Measurements from ENCODE around the gene SPATA17.
A peak's percentile ranks its signal among the peaks of the same experiment; 100 is the strongest.

Gene SPATA17

DNA sequence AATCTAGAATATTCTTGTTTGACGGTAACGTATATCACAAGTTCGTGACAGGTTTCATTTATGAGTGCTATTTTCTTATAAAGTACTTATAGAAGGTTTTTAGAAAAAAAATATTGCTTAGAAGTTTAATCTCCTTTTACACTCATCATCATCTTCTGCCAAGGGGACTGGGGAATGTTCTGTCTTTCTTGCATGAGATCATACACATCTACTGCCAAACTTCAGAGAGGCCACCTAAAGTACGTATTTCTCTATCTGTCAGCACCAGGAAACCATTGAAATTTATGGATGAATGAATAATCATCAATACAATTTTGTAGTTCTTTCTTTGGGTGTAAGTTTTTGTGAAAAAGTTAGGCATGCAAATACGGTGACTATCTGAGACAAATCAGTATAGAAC is 245.8 kb downstream of the SPATA17 start:
- TF ChIP-seq, protein P1, sequence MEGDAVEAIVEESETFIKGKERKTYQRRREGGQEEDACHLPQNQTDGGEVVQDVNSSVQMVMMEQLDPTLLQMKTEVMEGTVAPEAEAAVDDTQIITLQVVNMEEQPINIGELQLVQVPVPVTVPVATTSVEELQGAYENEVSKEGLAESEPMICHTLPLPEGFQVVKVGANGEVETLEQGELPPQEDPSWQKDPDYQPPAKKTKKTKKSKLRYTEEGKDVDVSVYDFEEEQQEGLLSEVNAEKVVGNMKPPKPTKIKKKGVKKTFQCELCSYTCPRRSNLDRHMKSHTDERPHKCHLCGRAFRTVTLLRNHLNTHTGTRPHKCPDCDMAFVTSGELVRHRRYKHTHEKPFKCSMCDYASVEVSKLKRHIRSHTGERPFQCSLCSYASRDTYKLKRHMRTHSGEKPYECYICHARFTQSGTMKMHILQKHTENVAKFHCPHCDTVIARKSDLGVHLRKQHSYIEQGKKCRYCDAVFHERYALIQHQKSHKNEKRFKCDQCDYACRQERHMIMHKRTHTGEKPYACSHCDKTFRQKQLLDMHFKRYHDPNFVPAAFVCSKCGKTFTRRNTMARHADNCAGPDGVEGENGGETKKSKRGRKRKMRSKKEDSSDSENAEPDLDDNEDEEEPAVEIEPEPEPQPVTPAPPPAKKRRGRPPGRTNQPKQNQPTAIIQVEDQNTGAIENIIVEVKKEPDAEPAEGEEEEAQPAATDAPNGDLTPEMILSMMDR (IDR thresholded peaks at IDR 0.05; ENCODE audit: low read depth, low read length), result no peak
- peaks cover 10% of the 10 kb centered on the region for H3K9me3 ChIP-seq (ENCODE audit: severe bottlenecking)
- no peaks in the 10 kb centered on the region for H3K27me3 ChIP-seq (ENCODE audit: insufficient read depth, low read depth, severe bottlenecking)
- H3K27ac ChIP-seq, result no peak overlapping the region
- H3K36me3 ChIP-seq, result no peaks in the 10 kb centered on the region
- no peak overlapping the region for H3K4me3 ChIP-seq (ENCODE audit: low read depth, low read length)
- DNase-seq, result no peak

DNA sequence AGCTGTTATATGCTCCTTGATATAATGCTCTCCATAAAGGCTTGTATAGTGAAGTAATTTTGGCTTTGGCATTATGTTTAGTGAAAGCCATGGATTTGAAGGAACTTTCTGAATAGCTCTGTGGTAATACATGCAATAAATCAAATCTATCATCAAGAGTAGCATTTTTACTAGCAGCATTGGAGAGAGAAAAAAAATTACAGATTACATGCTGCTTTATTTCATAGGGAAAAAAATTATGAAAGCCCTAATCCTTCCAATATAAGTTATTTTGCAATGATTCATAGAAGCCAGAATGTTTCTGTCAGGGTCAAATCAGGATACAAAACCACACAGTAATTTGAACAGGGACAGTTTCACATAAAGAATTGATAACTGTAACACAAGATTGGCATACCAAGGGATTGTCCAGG is 250.0 kb downstream of the SPATA17 start:
- H3K27ac ChIP-seq, result no peak overlapping the region
- DNase-seq, result no peak
- H3K4me3 ChIP-seq (ENCODE audit: low read depth, low read length), result no peak overlapping the region
- H3K27me3 ChIP-seq (ENCODE audit: insufficient read depth, low read depth, severe bottlenecking), result no peaks in the 10 kb centered on the region
- H3K36me3 ChIP-seq, result no peaks in the 10 kb centered on the region
- H3K9me3 ChIP-seq (ENCODE audit: severe bottlenecking), result peaks cover 10% of the 10 kb centered on the region
- TF ChIP-seq, protein P1 (IDR thresholded peaks at IDR 0.05; ENCODE audit: low read depth, low read length), result no peak

DNA sequence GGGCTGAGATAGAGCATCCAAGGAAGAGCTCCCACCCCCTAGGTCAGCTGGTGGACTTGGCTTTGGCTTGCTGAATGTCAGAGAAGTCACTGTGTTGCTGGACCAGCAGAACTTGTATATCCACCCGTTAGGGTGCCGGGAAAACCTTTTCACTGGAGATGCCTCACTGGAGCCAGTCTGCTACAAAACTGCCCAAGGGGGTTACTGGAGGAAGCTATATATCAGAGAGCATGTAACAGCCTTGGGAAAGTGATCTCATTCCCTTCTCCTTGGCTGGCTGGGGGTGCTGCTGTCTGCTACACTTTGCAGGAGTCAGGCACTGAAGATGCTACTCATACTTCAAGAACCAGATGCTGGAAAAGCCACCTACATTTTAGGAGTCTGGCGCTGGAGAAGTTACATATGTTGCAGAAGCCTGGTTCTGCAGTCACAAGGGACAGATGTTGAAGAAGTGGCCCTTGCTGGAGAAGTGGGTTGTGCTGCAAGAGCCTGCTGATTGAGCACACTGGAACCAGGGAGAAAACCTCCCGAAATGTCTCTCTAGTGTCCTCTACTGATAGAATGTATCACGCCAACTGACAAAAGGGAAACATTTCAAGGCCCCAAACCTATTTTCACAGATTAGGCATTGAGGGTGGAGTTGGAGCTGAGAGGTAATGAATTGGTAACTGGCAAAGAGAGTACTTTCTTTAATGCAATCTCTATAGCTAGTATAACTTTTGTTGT is 250.6 kb downstream of the SPATA17 start:
- Histone ChIP-seq H3K4me3 (ENCODE audit: low read depth, low read length) (no peak overlapping the region), H3K36me3 (no peaks in the 10 kb centered on the region), H3K9me3 (ENCODE audit: severe bottlenecking) (peaks cover 10% of the 10 kb centered on the region), H3K27me3 (ENCODE audit: insufficient read depth, low read depth, severe bottlenecking) (no peaks in the 10 kb centered on the region), H3K27ac (no peak overlapping the region)
- no peak for DNase-seq
- TF ChIP-seq, protein P1 (IDR thresholded peaks at IDR 0.05; ENCODE audit: low read depth, low read length), result no peak

DNA sequence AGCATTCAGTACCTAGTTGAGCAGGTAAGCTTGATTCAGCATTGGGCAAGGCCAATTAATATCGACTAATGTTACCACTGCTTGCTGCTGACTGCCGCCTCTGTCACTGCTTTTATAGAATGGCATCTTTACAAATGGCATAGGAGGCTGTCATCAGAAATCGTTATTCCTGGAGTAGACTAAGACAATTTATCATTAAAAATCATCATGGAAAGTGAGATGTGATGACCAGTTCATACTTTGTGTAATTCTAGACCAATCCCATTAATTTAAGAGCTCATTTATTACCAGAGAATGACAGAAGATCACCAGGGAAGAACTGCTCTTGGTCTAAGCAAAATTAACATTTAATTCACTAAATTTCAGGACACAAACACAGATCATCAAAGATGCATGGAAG is 254.0 kb downstream of the SPATA17 start:
- H3K9me3 ChIP-seq (ENCODE audit: severe bottlenecking), result peaks cover 1% of the 10 kb centered on the region
- H3K27me3 ChIP-seq (ENCODE audit: insufficient read depth, low read depth, severe bottlenecking), result no peaks in the 10 kb centered on the region
- no peak overlapping the region for H3K4me3 ChIP-seq (ENCODE audit: low read depth, low read length)
- TF ChIP-seq, protein P1 (IDR thresholded peaks at IDR 0.05; ENCODE audit: low read depth, low read length), result no peak
- H3K27ac ChIP-seq, result no peak overlapping the region
- no peak for DNase-seq
- no peaks in the 10 kb centered on the region for H3K36me3 ChIP-seq

DNA sequence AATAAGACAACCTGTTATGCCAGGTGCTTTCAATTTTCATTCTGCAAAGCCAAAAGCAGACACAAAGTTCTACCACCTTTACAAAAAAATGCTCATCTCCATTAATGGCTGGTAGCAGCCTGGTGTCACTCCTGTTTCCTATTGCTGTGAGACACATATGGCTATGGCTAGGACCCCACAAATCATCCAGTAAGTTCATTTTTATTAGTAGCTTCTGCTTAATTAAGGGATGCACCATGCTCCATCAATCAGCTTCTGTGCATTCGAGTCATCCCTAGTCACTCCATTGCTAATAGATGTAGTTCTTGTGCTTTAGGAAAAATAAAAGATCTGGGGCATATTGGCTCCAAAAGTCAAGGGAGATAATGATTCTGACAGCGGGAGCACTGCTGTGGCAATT is 257.2 kb downstream of the SPATA17 start:
- H3K9me3 ChIP-seq (ENCODE audit: severe bottlenecking), result no peaks in the 10 kb centered on the region
- no peak overlapping the region for H3K4me3 ChIP-seq (ENCODE audit: low read depth, low read length)
- TF ChIP-seq, protein P1 (IDR thresholded peaks at IDR 0.05; ENCODE audit: low read depth, low read length), result no peak
- H3K27ac ChIP-seq, result no peak overlapping the region
- H3K27me3 ChIP-seq (ENCODE audit: insufficient read depth, low read depth, severe bottlenecking), result no peaks in the 10 kb centered on the region
- no peak for DNase-seq
- no peaks in the 10 kb centered on the region for H3K36me3 ChIP-seq

DNA sequence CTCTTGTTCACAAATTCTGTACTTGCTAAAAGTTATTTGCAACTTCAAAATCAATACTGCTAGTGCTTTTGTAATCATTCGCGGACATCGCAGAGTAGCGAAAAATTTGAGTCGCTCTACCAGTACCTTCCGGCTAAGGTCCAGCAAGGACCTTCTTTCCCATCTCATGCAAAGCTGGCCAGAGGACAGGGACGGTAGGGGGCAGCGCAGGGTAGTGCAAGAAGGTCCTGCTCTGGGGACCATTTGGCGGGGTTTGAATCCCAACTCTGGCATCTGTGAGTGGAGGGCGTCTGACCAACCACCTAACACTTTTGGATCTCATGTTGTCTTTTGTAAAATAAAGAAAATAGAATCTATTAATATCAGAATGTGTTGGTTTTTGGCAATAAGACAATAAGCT is 258.3 kb downstream of the SPATA17 start:
- H3K9me3 ChIP-seq (ENCODE audit: severe bottlenecking), result no peaks in the 10 kb centered on the region
- H3K27me3 ChIP-seq (ENCODE audit: insufficient read depth, low read depth, severe bottlenecking), result no peaks in the 10 kb centered on the region
- TF ChIP-seq, protein P1 (IDR thresholded peaks at IDR 0.05; ENCODE audit: low read depth, low read length), result peak; percentile 78

More for the DNA sequence above, 258.3 kb downstream of the SPATA17 start:
- Histone ChIP-seq H3K27ac (no peak overlapping the region), H3K4me3 (ENCODE audit: low read depth, low read length) (no peak overlapping the region), H3K36me3 (no peaks in the 10 kb centered on the region)
- DNase-seq, result peak; percentile 80
